DMS79 (cell line): Measurements from ENCODE around the gene BSCL2.
"Not testable (repeated sequence)": the region's sequence is repeated elsewhere in the genome, so short reads cannot be mapped to it uniquely, and the experiment has no call there.

Source experiments
- DNase-seq: peaks from one replicate; lab custom pipeline; 2025; lab: John Stamatoyannopoulos, UW

Gene BSCL2

GRCh38 chr11:62707277-62707861 lies at the start of gene BSCL2, which contains the start of gene GNG3:
BSCL2 (minus strand) TSS chr11:62707424; CDS start chr11:62707195, 229 bp downstream.
GNG3 (plus strand) TSS chr11:62707676; CDS start chr11:62708296, 620 bp downstream.
- DNase-seq = peak; percentile 96

DNA sequence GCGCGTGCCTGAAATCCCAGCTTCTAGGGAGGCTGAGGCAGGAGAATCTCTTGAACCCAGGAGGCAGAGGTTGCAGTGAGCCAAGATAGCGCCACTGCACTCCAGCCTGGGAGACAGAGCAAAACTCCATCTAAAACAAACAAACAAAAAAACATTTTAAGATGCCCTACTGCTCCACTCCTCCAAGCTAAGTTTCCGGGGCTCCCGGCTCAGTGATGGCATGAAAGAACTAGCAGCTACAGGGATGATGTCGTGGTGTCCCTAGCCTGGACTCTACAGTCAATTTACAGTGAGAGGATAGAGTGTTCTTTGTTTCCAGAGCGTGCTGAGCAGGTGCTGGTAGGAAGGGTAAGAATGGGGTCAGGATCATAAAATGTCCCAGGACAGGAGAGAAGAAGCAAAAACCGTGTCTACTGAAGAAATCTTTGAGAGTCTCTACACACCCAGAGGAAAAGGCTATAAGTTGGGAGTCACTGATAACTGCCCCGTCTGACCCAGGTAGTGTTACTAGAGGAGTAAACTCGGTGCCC lies 47.9 kb upstream of the BSCL2 start:
- DNase-seq = no peak

GRCh38 chr11:62753736-62754603 lies 46.7 kb upstream of the BSCL2 start, which contains the start of gene ZBTB3:
ZBTB3 (minus strand) TSS chr11:62754160; CDS start chr11:62753664, 496 bp downstream.
- DNase-seq = peak; percentile 99

DNA sequence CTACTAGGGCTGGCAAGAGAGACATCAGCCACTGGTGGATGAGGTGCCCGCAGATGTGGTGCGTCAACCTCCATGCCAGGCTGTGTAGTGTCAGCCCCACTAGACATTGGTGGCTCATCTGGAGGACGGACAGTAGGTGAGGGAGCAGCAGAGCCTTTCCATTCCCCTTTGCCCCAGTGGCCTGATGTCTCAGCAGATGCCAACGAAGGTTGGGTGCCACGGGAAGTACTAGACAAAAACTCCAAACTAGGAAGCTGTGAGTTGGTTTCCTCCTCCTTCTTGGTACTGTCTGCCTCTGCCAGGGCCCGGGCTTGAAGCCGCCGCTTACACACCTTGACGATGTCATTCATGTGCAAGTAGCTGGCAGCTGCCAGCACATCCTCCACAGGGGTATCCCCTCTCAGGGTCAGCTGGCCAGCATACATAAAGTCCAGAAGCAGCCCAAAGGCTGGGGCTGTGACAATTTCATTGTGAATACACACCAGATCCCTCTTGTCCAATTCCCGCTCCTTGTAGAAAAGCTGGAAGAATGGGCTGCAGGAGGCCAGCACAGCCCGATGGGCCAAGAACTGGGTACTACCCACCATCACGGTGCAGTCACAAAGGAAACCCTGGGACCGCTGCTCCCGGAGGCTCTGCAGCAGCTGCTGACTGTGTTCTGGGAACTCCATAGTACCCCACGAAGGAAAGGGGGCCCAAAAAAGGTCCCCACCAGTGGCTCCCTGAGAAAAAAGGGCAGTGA lies 45.9 kb upstream of the BSCL2 start:
- DNase-seq = no peak

DNA sequence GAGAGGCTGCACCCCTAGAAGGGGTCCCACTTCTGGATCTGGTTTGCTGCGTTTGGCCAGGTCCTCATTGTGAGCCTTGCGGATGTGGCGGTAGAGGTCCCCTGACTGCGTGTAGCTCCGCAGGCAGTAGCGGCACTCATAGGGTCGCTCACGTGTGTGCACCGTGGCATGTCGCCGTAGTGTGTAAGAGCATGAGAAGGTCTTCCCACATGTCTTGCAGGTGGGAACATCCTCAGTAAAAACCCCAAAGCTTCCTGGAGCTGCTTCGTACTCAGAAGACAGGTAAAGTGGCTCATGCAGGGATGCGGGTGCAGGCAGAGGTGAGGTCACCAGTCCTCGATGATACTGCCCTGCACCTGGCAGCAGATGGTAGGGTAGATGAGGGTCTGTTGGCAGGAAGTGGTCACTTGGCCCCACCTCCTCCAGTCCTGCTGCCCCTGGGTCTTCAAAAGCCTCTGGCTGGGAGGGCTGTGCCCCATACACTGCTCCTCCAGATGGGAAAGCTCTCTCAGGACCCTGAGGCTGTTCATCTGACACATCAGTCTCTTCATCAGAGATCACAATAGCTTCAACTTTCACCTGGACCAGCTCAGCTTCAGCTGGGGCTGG lies 45.1 kb upstream of the BSCL2 start:
- no peak for DNase-seq

DNA sequence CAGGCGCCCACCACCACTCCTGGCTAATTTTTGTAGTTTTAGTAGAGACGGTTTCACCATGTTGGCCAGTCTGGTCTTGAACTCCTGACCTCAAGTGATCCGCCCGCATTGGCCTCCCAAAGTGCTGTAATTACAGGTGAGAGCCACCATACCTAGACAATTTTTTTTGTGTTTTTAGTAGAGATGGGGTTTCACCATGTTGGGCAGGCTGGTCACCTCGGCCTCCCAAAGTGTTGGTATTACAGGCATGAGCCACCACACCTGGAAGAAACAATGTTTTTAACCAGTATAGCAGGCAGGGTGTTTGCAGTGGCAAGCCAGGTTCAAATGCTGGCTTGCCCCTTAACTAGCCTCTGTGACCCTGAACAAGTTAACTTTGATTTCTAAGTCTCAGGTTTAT lies 42.7 kb upstream of the BSCL2 start:
- DNase-seq = not testable (repeated sequence)

- no peak for DNase-seq
Measured at GRCh38 chr11:62747475-62748160, 40.4 kb upstream of the BSCL2 start.

DNA sequence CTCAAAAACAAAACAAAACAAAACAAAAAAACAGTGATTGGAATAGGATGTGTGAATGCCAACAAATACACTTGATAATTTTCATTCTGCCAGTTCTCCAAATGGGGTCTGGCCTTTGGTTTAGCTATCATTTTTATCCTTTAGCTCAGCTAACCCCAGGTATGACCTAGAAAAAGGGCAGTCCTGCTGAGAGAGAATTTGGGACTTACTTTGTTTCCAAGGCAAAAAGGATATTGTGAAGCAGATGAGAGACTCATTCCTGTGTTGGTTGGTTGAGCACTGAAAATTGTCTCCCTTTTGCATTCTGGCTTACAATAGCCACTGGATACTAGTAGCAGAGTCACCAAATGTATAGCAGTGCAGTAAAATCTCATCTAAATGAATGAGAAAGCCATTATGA lies 30.0 kb upstream of the BSCL2 start:
- no peak for DNase-seq

- DNase-seq = no peak
Measured at GRCh38 chr11:62732830-62733229, 25.6 kb upstream of the BSCL2 start.

GRCh38 chr11:62730076-62730475 lies 22.9 kb upstream of the BSCL2 start:
- DNase-seq = not testable (repeated sequence)

DNA sequence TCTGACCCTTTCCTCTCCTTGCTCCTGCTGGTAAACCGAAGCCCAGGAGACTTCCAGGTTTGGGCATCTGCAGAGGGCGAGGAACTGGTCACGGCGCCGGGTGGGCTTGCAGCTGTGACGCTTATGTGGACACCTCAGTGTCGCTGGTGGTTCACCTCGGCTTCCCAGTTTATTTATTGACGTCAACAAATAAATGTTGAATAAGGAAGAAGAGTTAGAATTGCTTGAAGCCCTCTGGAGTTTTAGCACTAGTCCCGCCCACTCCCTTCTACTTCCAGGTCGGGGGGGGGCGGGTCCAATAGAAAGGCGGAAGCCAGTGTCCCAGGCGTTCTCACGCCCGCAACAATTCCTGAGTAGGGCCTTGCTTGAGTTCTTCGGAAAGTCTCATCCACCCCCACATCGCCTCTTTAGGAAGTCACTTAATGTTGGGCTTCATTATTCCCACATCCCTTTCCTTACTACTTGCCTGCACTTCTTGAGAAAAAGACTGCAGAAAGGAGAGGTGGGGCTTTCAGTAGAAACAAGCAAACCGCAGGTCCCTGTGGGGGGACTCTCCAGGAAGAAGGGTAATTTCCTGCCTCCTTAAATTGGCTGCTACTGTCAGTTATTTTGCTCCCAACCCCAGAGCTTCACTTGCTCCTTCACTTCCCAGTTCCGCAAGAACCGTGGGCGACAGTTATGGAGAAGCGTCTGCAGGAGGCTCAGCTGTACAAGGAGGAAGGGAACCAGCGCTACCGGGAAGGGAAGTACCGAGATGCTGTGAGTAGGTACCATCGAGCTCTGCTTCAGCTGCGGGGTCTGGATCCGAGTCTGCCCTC lies 21.2 kb upstream of the BSCL2 start, which contains the start of gene TTC9C:
TTC9C (plus strand) TSS at position 316 of the 818 bp plus-strand sequence; CDS start at position 679, 363 bp downstream.
- peak; percentile 78 for DNase-seq

- DNase-seq = peak; percentile 95
Measured at GRCh38 chr11:62727872-62728170, 20.6 kb upstream of the BSCL2 start.

DNA sequence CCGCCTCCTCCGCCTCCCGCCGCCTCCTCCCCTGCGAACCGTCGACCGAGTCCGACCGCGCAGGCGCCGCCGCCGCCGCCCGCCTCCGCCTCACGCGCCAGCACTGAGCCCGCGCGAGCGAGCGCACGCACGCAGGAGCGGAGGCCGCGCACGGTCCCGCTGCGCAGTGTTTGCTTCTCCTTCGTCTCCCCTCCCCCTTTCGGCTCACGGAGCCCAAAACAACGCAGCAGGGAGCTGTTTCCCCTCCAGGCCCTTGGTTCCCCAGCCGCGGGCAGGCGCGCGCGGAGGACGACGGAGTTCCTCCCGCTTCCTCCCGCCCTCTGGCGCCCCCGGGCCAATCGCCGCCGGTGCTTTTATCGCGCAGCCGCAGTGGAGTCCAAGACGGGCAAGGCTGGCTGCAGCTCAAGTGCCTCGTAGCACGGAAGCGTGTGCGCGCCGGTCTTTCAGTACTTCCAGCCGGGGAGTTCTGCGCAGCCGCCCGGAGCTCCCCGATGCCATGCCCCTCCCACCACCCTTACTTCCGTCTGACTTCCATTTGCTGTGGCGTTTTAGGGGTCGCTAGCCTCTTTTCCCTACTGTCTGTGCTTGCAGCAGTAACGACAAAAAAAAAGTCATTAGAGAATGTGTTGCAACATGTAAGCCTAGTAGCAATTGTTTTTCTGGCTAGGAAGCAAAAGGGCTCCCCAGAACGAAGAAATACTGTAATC lies 20.1 kb upstream of the BSCL2 start, which contains the start of gene HNRNPUL2:
HNRNPUL2 (minus strand) TSS at position 293 of the 707 bp plus-strand sequence. CDS start 301 bp downstream, outside the sequence.
- peak; percentile 99 for DNase-seq

DNA sequence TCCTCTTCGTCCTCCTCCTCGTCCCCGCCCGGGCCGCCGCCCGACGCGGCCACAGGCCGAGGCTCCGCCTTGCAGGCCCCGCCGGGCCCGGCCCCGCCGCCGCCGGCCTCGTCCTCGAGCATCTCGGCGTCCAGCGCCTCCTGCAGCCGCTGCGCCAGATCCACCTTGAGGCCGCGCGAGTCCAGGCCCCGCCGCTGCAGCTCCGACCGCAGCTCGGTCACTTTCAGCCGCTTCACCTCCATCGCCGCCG lies 19.6 kb upstream of the BSCL2 start:
- DNase-seq = no peak

- DNase-seq = no peak
Measured at GRCh38 chr11:62726156-62726914, 19.1 kb upstream of the BSCL2 start.

GRCh38 chr11:62725646-62726045 lies 18.4 kb upstream of the BSCL2 start:
- no peak for DNase-seq

DNA sequence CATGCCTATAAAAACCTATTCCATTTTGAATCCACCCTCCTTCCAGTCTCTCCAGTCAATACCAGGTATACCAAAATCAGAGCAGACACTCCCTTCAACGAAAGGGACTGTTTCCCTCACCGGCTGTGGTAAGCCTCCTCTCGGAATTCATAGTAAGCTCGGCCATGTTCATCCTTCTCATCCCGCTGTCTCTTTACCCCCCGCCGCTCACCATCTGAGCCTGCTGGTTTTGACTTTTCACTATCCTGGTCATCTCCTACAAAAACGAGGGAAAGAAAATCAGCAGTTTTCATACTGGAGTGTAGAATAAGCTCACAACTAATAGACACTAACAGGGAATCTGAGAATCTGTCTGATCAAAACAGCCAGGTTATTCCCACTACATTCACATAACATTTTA lies 16.9 kb upstream of the BSCL2 start:
- no peak for DNase-seq

DNA sequence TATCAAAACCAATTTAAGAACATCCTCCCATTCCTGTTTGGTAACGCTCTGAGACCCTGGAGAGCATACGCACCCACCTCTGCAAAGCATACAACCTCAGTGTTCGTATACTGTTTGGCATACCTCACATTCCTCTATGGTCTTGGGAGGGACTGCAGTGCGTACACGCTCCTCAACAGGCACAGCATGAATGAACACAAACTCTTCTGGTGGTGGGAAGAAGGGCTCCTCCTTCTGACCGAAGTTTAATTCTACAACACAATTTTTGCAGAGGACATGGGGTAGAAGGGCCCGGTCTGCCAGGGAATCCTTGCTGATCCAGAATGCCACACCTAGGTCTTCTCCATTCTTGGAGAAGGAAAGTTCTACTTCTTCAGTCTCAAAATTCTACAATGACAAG lies 14.8 kb upstream of the BSCL2 start:
- DNase-seq = no peak

- no peak for DNase-seq
Measured at GRCh38 chr11:62719302-62719978, 12.2 kb upstream of the BSCL2 start.
